ENCODE results near the gene VSTM2B.

DNA sequence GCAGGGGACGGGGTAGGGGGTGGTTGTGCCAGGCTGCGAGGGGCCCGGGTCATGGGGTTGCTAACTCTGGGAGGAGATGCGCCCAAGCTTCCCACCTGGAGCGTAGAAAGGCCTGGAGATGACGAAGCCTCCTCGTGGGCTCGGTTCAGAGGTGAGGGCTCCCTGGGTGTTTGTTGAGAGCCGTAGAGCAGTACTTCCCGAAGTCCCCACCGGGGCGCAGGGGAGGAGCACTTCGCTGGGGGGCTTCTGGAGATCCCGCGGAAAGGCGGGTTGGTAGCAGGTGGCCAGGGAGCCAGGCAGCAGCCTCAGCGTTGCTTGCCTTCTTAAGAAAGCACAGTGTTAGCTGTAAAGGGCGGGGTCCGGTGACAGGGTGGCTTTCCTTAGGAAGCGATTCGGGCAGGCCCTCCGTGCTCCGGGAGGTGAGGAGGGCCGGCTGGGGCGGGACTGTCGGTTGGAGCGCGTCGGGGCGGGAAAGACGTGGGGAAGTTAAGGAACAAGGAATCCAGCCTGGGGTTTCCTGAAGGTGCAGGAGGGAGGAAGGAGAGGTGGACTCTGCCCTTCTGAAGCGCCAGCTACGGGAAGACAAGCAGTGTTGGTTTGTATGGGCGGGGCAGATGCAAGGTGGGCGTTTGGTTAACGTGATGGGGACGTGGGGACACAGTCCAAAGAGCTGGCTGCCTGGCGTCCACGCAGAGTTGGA lies 3.3 kb downstream of the VSTM2B start:
- TF ChIP-seq, protein P1, sequence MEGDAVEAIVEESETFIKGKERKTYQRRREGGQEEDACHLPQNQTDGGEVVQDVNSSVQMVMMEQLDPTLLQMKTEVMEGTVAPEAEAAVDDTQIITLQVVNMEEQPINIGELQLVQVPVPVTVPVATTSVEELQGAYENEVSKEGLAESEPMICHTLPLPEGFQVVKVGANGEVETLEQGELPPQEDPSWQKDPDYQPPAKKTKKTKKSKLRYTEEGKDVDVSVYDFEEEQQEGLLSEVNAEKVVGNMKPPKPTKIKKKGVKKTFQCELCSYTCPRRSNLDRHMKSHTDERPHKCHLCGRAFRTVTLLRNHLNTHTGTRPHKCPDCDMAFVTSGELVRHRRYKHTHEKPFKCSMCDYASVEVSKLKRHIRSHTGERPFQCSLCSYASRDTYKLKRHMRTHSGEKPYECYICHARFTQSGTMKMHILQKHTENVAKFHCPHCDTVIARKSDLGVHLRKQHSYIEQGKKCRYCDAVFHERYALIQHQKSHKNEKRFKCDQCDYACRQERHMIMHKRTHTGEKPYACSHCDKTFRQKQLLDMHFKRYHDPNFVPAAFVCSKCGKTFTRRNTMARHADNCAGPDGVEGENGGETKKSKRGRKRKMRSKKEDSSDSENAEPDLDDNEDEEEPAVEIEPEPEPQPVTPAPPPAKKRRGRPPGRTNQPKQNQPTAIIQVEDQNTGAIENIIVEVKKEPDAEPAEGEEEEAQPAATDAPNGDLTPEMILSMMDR (conservative IDR thresholded peaks at IDR 0.05), result no peak
- no peak for TF ChIP-seq EZH2 (IDR thresholded peaks at IDR 0.05; ENCODE audit: low read depth)
